ENCODE data around the gene GYPE. TPM values are rescaled to one million over a fixed set of nuclear protein-coding genes. Genes with fewer than 3 reads are reported as not detected.

The GYPE gene
- total RNA-seq, 1 donor from 2014 or later: 0.19 TPM

Other genes starting within 250 kb of the GYPE start
- gene FREM3, start 204.9 kb downstream of the GYPE start, total RNA-seq: 0.19 TPM
- gene GYPB, start 113.8 kb upstream of the GYPE start, total RNA-seq: not detected
- not detected for gene GYPA, start 235.2 kb upstream of the GYPE start, total RNA-seq